ENCODE results near the gene TEX22.

DNA sequence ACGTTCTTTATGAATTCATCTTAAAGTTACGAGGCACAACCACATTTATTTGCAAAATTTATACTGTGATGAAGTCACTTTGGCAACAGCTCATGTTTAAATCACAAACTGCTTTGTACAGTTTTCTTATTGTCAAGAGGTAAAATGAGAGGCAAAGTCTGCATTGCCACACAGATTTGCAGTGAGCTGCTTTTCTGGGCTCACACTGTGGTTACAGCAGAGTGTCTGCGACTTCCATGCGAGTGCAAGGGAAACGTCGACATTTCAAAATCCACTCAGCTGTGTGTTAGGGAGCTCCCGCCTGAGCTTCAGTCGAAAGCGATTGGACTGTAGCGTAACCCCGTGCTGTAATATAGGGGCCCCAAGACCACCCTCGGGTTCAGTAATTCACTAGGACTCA, 34.3 kb downstream of the TEX22 start:
- TF ChIP-seq EZH2 (IDR thresholded peaks at IDR 0.05; ENCODE audit: low read depth, unreplicated experiment) (no peak), POLR2AphosphoS5 (IDR thresholded peaks at IDR 0.05; ENCODE audit: low read depth) (no peak), JUNB (IDR thresholded peaks at IDR 0.05; ENCODE audit: unreplicated experiment) (no peak), CREB1 (CRISPR knock-in tag; IDR thresholded peaks at IDR 0.05; ENCODE audit: low read depth) (no peak), ZNF331 (CRISPR knock-in tag; IDR thresholded peaks at IDR 0.05; ENCODE audit: low read depth) (no peak), EZH2phosphoT487 (IDR thresholded peaks at IDR 0.05; ENCODE audit: unreplicated experiment) (no peak), STAT1 (IDR thresholded peaks at IDR 0.05; ENCODE audit: unreplicated experiment) (no peak), ZNF114 (CRISPR knock-in tag; IDR thresholded peaks at IDR 0.05) (no peak), NANOG (IDR thresholded peaks at IDR 0.05; ENCODE audit: borderline replicate concordance) (no peak)
- TF ChIP-seq, protein P1, sequence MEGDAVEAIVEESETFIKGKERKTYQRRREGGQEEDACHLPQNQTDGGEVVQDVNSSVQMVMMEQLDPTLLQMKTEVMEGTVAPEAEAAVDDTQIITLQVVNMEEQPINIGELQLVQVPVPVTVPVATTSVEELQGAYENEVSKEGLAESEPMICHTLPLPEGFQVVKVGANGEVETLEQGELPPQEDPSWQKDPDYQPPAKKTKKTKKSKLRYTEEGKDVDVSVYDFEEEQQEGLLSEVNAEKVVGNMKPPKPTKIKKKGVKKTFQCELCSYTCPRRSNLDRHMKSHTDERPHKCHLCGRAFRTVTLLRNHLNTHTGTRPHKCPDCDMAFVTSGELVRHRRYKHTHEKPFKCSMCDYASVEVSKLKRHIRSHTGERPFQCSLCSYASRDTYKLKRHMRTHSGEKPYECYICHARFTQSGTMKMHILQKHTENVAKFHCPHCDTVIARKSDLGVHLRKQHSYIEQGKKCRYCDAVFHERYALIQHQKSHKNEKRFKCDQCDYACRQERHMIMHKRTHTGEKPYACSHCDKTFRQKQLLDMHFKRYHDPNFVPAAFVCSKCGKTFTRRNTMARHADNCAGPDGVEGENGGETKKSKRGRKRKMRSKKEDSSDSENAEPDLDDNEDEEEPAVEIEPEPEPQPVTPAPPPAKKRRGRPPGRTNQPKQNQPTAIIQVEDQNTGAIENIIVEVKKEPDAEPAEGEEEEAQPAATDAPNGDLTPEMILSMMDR (conservative IDR thresholded peaks at IDR 0.05; ENCODE audit: low read depth in 2 of 2) = no peak
- TF ChIP-seq, protein P2, sequence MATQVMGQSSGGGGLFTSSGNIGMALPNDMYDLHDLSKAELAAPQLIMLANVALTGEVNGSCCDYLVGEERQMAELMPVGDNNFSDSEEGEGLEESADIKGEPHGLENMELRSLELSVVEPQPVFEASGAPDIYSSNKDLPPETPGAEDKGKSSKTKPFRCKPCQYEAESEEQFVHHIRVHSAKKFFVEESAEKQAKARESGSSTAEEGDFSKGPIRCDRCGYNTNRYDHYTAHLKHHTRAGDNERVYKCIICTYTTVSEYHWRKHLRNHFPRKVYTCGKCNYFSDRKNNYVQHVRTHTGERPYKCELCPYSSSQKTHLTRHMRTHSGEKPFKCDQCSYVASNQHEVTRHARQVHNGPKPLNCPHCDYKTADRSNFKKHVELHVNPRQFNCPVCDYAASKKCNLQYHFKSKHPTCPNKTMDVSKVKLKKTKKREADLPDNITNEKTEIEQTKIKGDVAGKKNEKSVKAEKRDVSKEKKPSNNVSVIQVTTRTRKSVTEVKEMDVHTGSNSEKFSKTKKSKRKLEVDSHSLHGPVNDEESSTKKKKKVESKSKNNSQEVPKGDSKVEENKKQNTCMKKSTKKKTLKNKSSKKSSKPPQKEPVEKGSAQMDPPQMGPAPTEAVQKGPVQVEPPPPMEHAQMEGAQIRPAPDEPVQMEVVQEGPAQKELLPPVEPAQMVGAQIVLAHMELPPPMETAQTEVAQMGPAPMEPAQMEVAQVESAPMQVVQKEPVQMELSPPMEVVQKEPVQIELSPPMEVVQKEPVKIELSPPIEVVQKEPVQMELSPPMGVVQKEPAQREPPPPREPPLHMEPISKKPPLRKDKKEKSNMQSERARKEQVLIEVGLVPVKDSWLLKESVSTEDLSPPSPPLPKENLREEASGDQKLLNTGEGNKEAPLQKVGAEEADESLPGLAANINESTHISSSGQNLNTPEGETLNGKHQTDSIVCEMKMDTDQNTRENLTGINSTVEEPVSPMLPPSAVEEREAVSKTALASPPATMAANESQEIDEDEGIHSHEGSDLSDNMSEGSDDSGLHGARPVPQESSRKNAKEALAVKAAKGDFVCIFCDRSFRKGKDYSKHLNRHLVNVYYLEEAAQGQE (IDR thresholded peaks at IDR 0.05; ENCODE audit: unreplicated experiment) = no peak
- TF ChIP-seq, protein P3, sequence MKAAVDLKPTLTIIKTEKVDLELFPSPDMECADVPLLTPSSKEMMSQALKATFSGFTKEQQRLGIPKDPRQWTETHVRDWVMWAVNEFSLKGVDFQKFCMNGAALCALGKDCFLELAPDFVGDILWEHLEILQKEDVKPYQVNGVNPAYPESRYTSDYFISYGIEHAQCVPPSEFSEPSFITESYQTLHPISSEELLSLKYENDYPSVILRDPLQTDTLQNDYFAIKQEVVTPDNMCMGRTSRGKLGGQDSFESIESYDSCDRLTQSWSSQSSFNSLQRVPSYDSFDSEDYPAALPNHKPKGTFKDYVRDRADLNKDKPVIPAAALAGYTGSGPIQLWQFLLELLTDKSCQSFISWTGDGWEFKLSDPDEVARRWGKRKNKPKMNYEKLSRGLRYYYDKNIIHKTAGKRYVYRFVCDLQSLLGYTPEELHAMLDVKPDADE (IDR thresholded peaks at IDR 0.05) = no peak
